NCI-H1092 (cell line): ENCODE measurements around the gene PCDHB1.
A peak's percentile ranks its signal among the peaks of the same experiment; 100 is the strongest.

ENCODE experiments used
- DNase-seq: peaks from one replicate; lab custom pipeline; 2025; lab: John Stamatoyannopoulos, UW

PCDHB1 gene

GRCh38 chr5:141050622-141051520 is at the start of gene PCDHB1:
TSS of gene PCDHB1 (plus strand) at chr5:141051374. CDS start at chr5:141051471, 97 bp downstream.
- no peak for DNase-seq

- no peak for DNase-seq
Measured at GRCh38 chr5:141001446-141001843, 49.7 kb upstream of the PCDHB1 start.

- DNase-seq: peak; percentile 46
Measured at GRCh38 chr5:141001844-141002604, 49.1 kb upstream of the PCDHB1 start.

- DNase-seq: no peak
Measured at GRCh38 chr5:141002605-141002965, 48.6 kb upstream of the PCDHB1 start.

GRCh38 chr5:141003031-141003430 is 48.1 kb upstream of the PCDHB1 start:
- DNase-seq: no peak

- peak; percentile 18 for DNase-seq
Measured at GRCh38 chr5:141003791-141004611, 47.2 kb upstream of the PCDHB1 start.

GRCh38 chr5:141007791-141008190 is 43.4 kb upstream of the PCDHB1 start:
- no peak for DNase-seq

- DNase-seq: no peak
Measured at GRCh38 chr5:141010047-141010793, 41.0 kb upstream of the PCDHB1 start.

- no peak for DNase-seq
Measured at GRCh38 chr5:141017943-141018342, 33.2 kb upstream of the PCDHB1 start.

GRCh38 chr5:141022384-141022783 is 28.8 kb upstream of the PCDHB1 start:
- DNase-seq: no peak

GRCh38 chr5:141031006-141031405 is 20.2 kb upstream of the PCDHB1 start:
- no peak for DNase-seq

GRCh38 chr5:141032626-141033025 is 18.5 kb upstream of the PCDHB1 start:
- DNase-seq: no peak

- DNase-seq: no peak
Measured at GRCh38 chr5:141039061-141039460, 12.1 kb upstream of the PCDHB1 start.

GRCh38 chr5:141039517-141039916 is 11.7 kb upstream of the PCDHB1 start:
- peak; percentile 14 for DNase-seq

- peak; percentile 56 for DNase-seq
Measured at GRCh38 chr5:141040093-141040770, 10.9 kb upstream of the PCDHB1 start.

- peak; percentile 95 for DNase-seq
Measured at GRCh38 chr5:141040771-141041426, 10.3 kb upstream of the PCDHB1 start.

- no peak for DNase-seq
Measured at GRCh38 chr5:141041427-141041785, 9.8 kb upstream of the PCDHB1 start.

GRCh38 chr5:141042555-141042954 is 8.6 kb upstream of the PCDHB1 start:
- DNase-seq: no peak

- no peak for DNase-seq
Measured at GRCh38 chr5:141051521-141051866, 320 bp downstream of the PCDHB1 start.

- no peak for DNase-seq
Measured at GRCh38 chr5:141077826-141078225, 26.7 kb downstream of the PCDHB1 start.

- DNase-seq: no peak
Measured at GRCh38 chr5:141082228-141082627, 31.1 kb downstream of the PCDHB1 start.
